ENCODE measurements around the gene ATF7IP2.
"Not testable (repeated sequence)": the region's sequence is repeated elsewhere in the genome, so short reads cannot be mapped to it uniquely, and the experiment has no call there.

The ATF7IP2 gene

GRCh38 chr16:10376229-10376628 is 9.6 kb upstream of the ATF7IP2 start:
- no peak for DNase-seq (ENCODE audit: low spot score)

DNA sequence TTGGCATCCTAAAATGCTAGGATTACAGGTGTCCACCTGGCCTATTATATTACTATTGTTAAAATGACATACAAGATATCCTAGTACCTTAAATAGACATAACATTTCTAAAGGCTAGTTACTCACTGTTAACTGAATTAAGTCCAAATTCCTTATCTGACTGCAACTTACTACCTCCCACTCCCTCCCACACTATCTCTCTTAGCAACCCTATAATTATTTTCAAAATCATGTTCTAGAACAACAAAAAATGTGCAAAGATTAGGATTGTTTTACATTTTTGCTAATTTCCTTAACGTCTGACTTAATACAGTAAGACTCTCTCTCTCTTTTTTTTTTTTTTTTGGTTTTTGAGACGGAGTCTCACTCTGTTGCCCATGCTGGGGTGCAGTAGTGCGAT is 2.2 kb upstream of the ATF7IP2 start:
- no peak for DNase-seq (ENCODE audit: low spot score)

- DNase-seq (ENCODE audit: low spot score), result peak; percentile 9
Observed at GRCh38 chr16:10386517-10387100, 748 bp downstream of the ATF7IP2 start.

DNA sequence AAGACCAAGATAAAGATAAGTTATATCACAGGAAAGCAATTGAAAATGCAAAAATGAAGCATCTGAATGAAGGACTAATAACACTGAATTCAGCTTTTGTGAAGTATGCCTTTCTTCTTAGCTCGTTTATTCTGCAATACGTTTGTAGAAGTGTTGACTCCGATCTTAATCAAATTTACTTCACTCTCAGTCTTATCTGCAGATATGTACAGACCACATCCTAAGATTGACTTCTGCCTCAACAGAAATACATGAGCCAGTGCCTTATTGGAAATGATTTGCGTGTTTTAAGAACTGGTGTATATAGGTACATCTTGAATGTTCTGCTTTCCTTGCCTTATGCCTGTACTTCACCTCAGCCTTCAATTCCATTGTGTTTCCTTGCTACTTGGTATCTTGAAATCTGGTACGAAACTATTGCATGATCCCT is 1.3 kb downstream of the ATF7IP2 start:
- no peak for DNase-seq (ENCODE audit: low spot score)

DNA sequence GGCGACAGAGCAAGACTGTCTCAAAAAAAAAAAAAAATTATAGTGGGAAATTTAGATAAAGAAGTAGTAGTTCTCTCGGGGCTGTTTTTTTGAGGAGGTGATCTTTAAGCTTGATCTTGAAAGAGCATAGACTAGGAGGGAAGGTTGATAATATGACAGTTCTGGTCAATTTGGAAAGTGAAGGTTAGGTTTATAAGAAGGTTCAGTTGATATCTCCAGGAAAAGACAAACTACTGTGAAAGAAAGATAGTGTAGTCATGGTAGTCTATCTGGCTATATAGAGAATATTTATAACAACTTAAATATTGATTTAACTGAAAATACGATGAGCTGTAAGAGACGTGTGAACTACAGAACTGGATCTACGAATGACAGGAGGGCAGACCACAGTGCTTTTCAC is 3.1 kb downstream of the ATF7IP2 start:
- DNase-seq (ENCODE audit: low spot score), result no peak

DNA sequence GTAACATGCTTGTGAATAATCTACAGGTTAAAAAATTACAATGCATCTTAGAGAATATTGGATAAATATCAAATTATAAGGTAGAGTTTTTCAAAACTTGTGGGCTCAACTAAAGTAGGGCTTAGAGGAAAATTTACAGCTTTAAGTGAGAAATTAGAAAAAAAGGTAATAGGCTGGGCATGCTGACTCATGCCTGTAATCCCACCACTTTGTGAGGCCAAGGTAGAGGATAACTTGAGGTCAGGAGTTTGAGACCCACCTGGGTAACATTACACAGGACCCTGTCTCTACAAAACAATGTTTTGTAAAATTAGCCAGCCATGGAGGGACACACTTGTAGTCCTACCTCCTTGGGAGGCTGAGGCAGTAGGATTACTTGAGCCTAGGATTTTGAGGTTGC is 4.5 kb downstream of the ATF7IP2 start:
- no peak for DNase-seq (ENCODE audit: low spot score)

GRCh38 chr16:10390867-10391266 is 5.0 kb downstream of the ATF7IP2 start:
- DNase-seq (ENCODE audit: low spot score), result no peak

DNA sequence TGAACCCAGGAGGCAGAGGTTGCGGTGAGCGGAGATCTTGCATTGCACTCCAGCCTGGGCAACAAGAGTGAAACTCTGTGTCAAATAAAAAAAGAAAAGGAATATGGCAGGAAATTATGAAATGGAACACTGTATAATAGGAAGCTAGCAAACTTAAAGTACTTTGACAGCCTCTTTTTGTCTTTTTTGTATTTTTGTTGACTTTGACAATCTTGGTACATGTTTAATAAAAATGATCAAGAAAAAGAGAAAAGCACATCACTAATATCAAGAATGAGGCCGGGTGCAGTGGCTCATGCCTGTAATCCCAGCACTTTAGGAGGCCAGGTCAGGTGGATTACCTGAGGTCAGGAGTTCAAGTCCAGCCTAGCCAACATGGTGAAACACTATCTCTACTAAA is 5.5 kb downstream of the ATF7IP2 start:
- no peak for DNase-seq (ENCODE audit: low spot score)

DNA sequence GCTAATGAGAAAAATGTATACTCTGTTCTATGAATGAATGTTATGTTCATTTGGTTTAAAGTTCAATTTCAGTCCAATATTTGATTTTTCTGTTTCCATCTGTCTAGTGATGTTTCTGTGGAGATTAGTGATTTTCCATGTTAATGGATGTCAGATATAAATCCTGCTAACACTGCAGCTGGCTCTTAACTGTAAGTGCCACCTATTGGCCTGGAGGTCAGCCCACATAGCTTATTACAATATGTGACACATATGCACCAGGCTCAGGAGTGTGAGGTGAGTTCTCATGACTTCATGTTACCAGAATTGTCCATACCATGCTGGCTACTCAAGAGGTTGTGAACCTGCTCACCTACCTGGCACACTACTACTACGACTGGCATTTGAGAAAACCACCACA is 17.1 kb downstream of the ATF7IP2 start:
- no peak for DNase-seq (ENCODE audit: low spot score)

GRCh38 chr16:10405386-10405939 is 19.6 kb downstream of the ATF7IP2 start:
- no peak for DNase-seq (ENCODE audit: low spot score)

- no peak for DNase-seq (ENCODE audit: low spot score)
Observed at GRCh38 chr16:10408824-10409381, 23.0 kb downstream of the ATF7IP2 start.

GRCh38 chr16:10409713-10410112 is 23.9 kb downstream of the ATF7IP2 start:
- not testable (repeated sequence) for DNase-seq (ENCODE audit: low spot score)

DNA sequence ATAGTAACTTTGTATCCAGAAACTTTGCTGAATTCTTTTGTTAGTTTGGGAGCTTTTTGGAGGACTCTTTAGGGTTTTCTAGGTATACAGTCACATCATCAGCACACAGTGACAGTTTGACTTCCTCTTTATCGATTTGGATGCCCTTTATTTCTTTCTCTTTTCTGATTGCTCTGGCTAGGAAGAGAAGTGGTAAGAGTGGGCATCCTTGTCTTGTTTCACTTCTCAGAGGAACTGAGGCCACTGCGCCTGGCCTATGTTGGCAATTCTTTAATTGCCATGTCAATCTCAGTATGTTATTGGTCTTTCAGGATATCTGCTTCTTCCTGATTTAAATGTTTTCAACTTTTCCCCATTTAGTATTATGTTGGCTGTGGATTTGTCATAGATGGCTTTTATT is 24.6 kb downstream of the ATF7IP2 start:
- DNase-seq (ENCODE audit: low spot score), result no peak

GRCh38 chr16:10412935-10413601 is 27.2 kb downstream of the ATF7IP2 start:
- DNase-seq (ENCODE audit: low spot score), result no peak

- not testable (repeated sequence) for DNase-seq (ENCODE audit: low spot score)
Observed at GRCh38 chr16:10418204-10418603, 32.3 kb downstream of the ATF7IP2 start.

DNA sequence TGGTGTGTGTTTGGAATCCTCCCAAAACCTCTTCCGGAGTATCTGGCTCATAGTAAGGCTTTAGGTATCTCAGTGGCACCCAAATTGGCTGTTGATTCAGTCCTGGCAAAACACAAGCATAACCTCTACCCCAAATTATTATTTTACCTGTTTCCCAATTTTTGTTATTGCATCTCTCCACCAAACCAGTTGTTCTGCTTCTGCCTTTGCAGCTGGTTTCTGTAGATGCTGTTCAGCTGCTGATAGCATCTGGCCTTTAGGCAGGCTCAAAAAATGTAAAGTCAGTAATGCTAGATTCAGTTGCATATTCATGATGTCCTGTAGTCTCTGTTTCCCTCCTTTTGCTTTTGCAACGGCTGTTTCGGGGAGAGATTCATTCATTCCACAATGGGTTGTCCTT is 33.8 kb downstream of the ATF7IP2 start:
- no peak for DNase-seq (ENCODE audit: low spot score)

DNA sequence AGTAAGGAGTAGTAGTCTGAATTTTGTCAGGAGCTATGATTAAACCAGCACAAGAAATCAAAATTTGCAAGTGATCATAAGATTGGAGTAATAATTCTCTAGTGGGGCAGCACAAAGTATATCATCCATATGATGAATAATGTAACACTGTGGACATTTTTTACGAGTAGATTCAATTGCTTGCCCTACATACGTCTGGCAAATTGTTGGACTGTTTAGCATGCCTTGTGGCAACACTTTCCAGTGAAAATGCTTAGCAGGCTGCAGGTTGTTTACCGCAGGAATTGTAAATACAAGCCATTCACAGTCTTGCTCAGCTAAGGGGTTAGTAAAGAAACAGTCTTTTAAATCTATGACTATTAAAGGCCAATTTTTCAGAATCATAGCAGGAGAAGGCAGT is 35.7 kb downstream of the ATF7IP2 start:
- no peak for DNase-seq (ENCODE audit: low spot score)

GRCh38 chr16:10428433-10429168 is 42.7 kb downstream of the ATF7IP2 start:
- no peak for DNase-seq (ENCODE audit: low spot score)

- not testable (repeated sequence) for DNase-seq (ENCODE audit: low spot score)
Observed at GRCh38 chr16:10429299-10429969, 43.6 kb downstream of the ATF7IP2 start.

DNA sequence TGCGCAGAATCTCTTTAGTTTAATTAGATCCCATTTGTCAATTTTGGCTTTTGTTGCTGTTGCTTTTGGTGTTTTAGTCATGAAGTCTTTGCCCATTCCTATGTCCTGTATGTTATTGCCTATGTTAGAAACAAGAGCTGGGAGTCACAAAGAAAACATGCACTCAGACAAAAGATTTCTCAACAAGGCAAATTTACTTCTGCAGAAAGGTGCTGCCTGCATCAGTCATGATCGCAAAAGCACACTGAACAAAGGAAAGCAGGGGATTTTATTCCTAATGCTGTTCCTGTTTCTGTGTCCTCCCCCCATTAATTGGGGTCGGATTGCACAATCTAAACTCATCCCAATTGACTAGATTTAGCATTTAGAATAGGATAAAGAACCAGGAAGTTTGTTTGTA is 55.9 kb downstream of the ATF7IP2 start:
- no peak for DNase-seq (ENCODE audit: low spot score)

- DNase-seq (ENCODE audit: low spot score), result no peak
Observed at GRCh38 chr16:10447289-10447688, 61.4 kb downstream of the ATF7IP2 start.

Measured in CD4-positive, alpha-beta T cell treated with Interleukin-15 for 4 hours (primary cell).